CD8-positive, alpha-beta memory T cell (primary cell): ENCODE measurements around the gene SLC34A1. TPM values are rescaled to one million over a fixed set of nuclear protein-coding genes. Genes with fewer than 3 reads are reported as not detected.
A peak's percentile ranks its signal among the peaks of the same experiment; 100 is the strongest.
"Not testable (repeated sequence)": the region's sequence is repeated elsewhere in the genome, so short reads cannot be mapped to it uniquely, and the experiment has no call there.

ENCODE experiments used
- CTCF ChIA-PET: fragments of 350-600 bp; sonication (Branson Sonifier 250); formaldehyde crosslinking; loops from one replicate; lab custom pipeline; 2021; ENCODE audit warnings: antibody characterized with exemption; lab: Charles Lee
- POLR2A ChIA-PET: fragments of 350-600 bp; sonication (Branson Sonifier 250); formaldehyde crosslinking; loops from one replicate; lab custom pipeline; 2021; ENCODE audit warnings: antibody characterized with exemption; lab: Charles Lee
- DNase-seq, 5 donors: peaks; one replicate each; pipeline versions ENCODE4 v3.0.0 to v3.0.0-alpha.2; 2020 to 2022; ENCODE audit warnings: mixed read lengths in 1 of 5
- H3K27ac ChIP-seq: one replicate; pipeline ENCODE4 v1.7.0; 2013; ENCODE audit warnings: low read depth, mild to moderate bottlenecking, low read length, moderate library complexity
- H3K27me3 ChIP-seq: 2 replicates; pipeline ENCODE4 v1.7.0; 2013; ENCODE audit warnings: low read length, mild to moderate bottlenecking; ENCODE audit not compliant: insufficient read depth, poor library complexity, severe bottlenecking
- H3K36me3 ChIP-seq: 2 replicates; pipeline ENCODE4 v1.7.0; 2013; ENCODE audit warnings: mild to moderate bottlenecking, low read length, moderate library complexity; ENCODE audit not compliant: insufficient read depth
- H3K4me1 ChIP-seq: 2 replicates; pipeline ENCODE4 v1.7.0; 2013; ENCODE audit warnings: mild to moderate bottlenecking, low read length, moderate library complexity; ENCODE audit not compliant: insufficient read depth
- H3K4me3 ChIP-seq: 2 replicates; pipeline ENCODE4 v1.7.0; 2013; ENCODE audit warnings: mild to moderate bottlenecking, low read length
- H3K9me3 ChIP-seq: 2 replicates; pipeline ENCODE4 v1.7.0; 2013; ENCODE audit warnings: mild to moderate bottlenecking, low read length
- H3K27ac Mint-ChIP-seq, 8 donors: one replicate each; pipeline ENCODE4 v1.8.0; 2020 to 2021; ENCODE audit warnings: mixed read lengths in 8 of 8, mild to moderate bottlenecking in 6 of 8, inconsistent platforms in 3 of 8, moderate library complexity in 3 of 8
- H3K27me3 Mint-ChIP-seq, 2 donors: one replicate each; pipeline ENCODE4 v1.8.0; 2020 to 2021; ENCODE audit warnings: mixed read lengths in 2 of 2, mild to moderate bottlenecking in 1 of 2, moderate library complexity in 1 of 2
- H3K36me3 Mint-ChIP-seq, 3 donors: one replicate each; pipeline ENCODE4 v1.8.0; 2020 to 2021; ENCODE audit warnings: mixed read lengths in 3 of 3, inconsistent platforms in 1 of 3, mild to moderate bottlenecking in 1 of 3
- H3K4me1 Mint-ChIP-seq, 3 donors: one replicate each; pipeline ENCODE4 v1.8.0; 2020 to 2021; ENCODE audit warnings: mixed read lengths in 3 of 3, inconsistent platforms in 1 of 3, mild to moderate bottlenecking in 1 of 3
- H3K4me3 Mint-ChIP-seq, 7 donors: one replicate each; pipeline ENCODE4 v1.8.0; 2020 to 2021; ENCODE audit warnings: mixed read lengths in 7 of 7, mild to moderate bottlenecking in 6 of 7, moderate library complexity in 4 of 7, inconsistent platforms in 2 of 7
- H3K9me3 Mint-ChIP-seq, 5 donors: one replicate each; pipeline ENCODE4 v1.8.0; 2020 to 2022; ENCODE audit warnings: mixed read lengths in 5 of 5, mild to moderate bottlenecking in 3 of 5, moderate library complexity in 2 of 5, inconsistent platforms in 1 of 5
- polyA plus RNA-seq: library from polyadenylated mRNA; unstranded; fragments of 300-500 nt; fragmentation: Illumina TruSeq; gene quantifications from one replicate; pipeline ENCODE4 v1.2.3, GENCODE V29; 2021
- total RNA-seq, 2 experiments: library from RNA; stranded (reverse); gene quantifications; one replicate each; pipeline ENCODE4 v1.2.3, GENCODE V29; 2021

Gene SLC34A1
- total and polyA plus RNA-seq, 3 experiments from 2014 or later: 0.09 to 0.17 TPM; not detected in 1

DNA sequence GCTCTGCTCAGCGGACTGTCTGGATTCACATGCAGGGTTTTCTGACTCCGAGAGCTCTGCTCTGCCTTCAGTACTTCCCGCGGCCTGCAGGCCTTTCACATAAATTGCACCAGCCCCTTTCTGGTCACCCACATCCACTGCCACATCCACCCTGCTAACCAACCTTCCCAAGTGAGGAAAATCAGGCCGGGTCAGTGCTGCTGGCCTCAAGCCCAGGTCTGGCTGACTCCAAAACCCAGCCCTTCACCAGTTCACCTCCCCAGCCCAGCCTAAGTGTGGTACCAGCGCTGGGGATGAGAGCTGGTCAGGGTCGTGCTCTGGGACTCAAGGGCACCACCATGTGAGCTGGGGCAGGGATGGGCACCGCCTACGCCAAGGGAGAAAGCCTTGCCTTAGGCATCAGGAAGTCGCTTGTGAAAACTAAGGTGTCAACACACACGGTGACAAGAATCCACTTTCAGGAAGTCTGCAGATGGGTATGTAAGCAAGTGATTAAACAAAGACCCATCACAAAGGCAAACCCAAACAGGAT is 45.1 kb upstream of the SLC34A1 start:
- Histone ChIP-seq H3K27me3 (no peaks in the 10 kb centered on the region), H3K36me3 (peaks cover 54% of the 10 kb centered on the region), H3K4me1 (peaks cover 12% of the 10 kb centered on the region), H3K9me3 (no peaks in the 10 kb centered on the region), H3K27ac (no peak overlapping the region), H3K4me3 (no peak overlapping the region)
- no peaks in the 10 kb centered on the region for H3K9me3 Mint-ChIP-seq
- ChIA-PET CTCF (interaction anchor here (1.1 kb wide), 1 partner anchor 52 kb away, joined by 4 read pairs; no protein-coding TSS in a partner anchor), POLR2A (no interaction called here)
- peaks cover 25 to 27% (median 26%) of the 10 kb centered on the region in 3 donors for H3K4me1 Mint-ChIP-seq
- DNase-seq: no peak
- H3K27me3 Mint-ChIP-seq: no peaks in the 10 kb centered on the region
- peaks cover 10 to 75% (median 25%) of the 10 kb centered on the region in 3 donors for H3K36me3 Mint-ChIP-seq
- peak overlapping the region in 3 of 7 donors; percentile 27 to 68 (median 49) for H3K4me3 Mint-ChIP-seq
- H3K27ac Mint-ChIP-seq: peak overlapping the region; percentile 41 to 91 (median 76)

DNA sequence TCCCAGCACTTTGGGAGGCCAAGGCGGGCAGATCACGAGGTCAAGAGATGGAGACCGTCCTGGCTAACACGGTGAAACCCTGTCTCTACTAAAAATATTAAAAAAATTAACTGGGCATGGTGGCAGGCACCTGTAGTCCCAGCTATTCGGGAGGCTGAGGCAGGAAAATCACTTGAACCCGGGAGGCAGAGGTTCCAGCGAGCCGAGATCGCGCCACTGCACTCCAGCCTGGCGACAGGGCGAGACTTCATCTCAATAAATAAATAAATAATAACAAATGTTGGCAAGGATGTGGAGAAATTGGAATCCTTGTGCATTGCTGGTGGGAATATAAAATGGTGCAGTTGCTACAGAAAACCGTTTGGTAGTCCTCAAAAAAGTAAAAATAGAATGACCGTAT is 41.2 kb upstream of the SLC34A1 start:
- H3K27ac Mint-ChIP-seq, H3K27ac ChIP-seq, H3K27me3 Mint-ChIP-seq, H3K9me3 Mint-ChIP-seq, H3K4me3 ChIP-seq, DNase-seq, H3K4me3 Mint-ChIP-seq, H3K9me3 ChIP-seq, H3K27me3 ChIP-seq, CTCF ChIA-PET: not testable (repeated sequence)
- H3K36me3 ChIP-seq: peaks cover 20% of the 10 kb centered on the region
- POLR2A ChIA-PET: interaction anchor here (0.6 to 0.8 kb wide), 2 partner anchors 66 to 197 kb away, joined by 3 to 4 read pairs; partner anchors contain the start of gene F12
- peaks cover 21% of the 10 kb centered on the region for H3K4me1 ChIP-seq
- Mint-ChIP-seq H3K36me3 (peaks cover 10 to 65% (median 16%) of the 10 kb centered on the region in 3 donors), H3K4me1 (peaks cover 38 to 56% (median 46%) of the 10 kb centered on the region in 3 donors)

DNA sequence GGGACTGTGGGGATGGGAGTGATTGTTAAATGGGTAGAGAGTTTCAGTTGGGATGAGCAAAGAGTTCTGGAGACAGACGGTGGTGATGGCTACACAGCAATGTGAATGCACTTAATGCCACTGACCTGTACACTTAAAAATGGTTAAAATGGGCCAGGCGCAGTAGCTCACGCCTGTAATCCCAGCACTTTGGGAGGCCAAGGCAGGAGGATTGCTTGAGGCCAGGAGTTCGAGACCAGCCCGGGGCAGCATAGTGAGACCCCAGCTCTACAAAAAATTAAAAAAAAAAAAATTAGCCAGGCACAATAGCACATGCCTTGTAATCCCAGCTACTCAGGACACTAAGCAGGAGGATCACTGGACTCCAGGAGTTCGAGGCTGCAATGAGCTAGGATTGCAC is 40.5 kb upstream of the SLC34A1 start:
- Mint-ChIP-seq H3K27ac (peak overlapping the region in 2 of 8 donors; percentile 0 to 74), H3K4me3 (peak overlapping the region in 1 of 7 donors; percentile 27), H3K4me1 (peaks cover 38 to 55% (median 46%) of the 10 kb centered on the region in 3 donors)

DNA sequence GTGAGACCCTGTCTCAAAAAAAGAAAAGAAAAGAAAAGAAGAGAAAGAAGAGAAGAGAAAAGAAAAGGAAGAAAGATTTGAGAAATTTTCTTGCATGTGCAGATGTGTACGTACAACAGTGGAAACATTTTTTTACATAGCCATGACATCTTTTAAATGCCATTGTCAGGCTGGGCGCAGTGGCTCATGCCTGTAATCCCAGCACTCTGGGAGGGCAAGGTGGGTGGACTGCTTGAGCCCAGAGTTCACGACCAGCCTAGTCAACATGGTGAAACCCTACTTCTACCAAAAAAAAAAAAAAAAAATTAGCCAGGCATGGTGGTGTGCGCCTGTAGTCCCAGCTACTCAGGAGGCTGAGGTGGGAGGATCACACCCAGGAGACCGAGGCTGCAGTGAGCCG is 39.3 kb upstream of the SLC34A1 start:
- Mint-ChIP-seq H3K4me1 (peaks cover 40 to 55% (median 50%) of the 10 kb centered on the region in 3 donors), H3K36me3 (peaks cover 3 to 59% (median 10%) of the 10 kb centered on the region in 3 donors), H3K4me3 (no peak overlapping the region), H3K27me3 (no peaks in the 10 kb centered on the region), H3K9me3 (no peaks in the 10 kb centered on the region), H3K27ac (peak overlapping the region in 1 of 8 donors; percentile 21)
- Histone ChIP-seq H3K9me3 (no peaks in the 10 kb centered on the region), H3K4me3 (no peak overlapping the region), H3K27ac (no peak overlapping the region), H3K36me3 (peaks cover 14% of the 10 kb centered on the region), H3K4me1 (peaks cover 22% of the 10 kb centered on the region), H3K27me3 (no peaks in the 10 kb centered on the region)
- ChIA-PET POLR2A (interaction anchor here (0.7 kb wide), 1 partner anchor 255 kb away, joined by 3 read pairs; no protein-coding TSS in a partner anchor), CTCF (interaction anchor here (3.4 kb wide), 1 partner anchor 26 kb away, joined by 13 read pairs; no protein-coding TSS in a partner anchor)
- DNase-seq: no peak

More for the DNA sequence above, 40.5 kb upstream of the SLC34A1 start:
- no peak overlapping the region for H3K4me3 ChIP-seq
- no peaks in the 10 kb centered on the region for H3K9me3 ChIP-seq
- H3K27me3 ChIP-seq: no peaks in the 10 kb centered on the region
- no peak for DNase-seq
- H3K4me1 ChIP-seq: peaks cover 22% of the 10 kb centered on the region
- H3K27me3 Mint-ChIP-seq: no peaks in the 10 kb centered on the region
- no peak overlapping the region for H3K27ac ChIP-seq
- H3K36me3 Mint-ChIP-seq: peaks cover 10 to 59% (median 16%) of the 10 kb centered on the region in 3 donors
- ChIA-PET POLR2A (interaction anchor here (0.5 kb wide), 1 partner anchor 71 kb away, joined by 3 read pairs; no protein-coding TSS in a partner anchor), CTCF (interaction anchor here (0.7 to 3.4 kb wide), 2 partner anchors 25 to 27 kb away, joined by 3 to 13 read pairs; no protein-coding TSS in a partner anchor)
- H3K36me3 ChIP-seq: peaks cover 13% of the 10 kb centered on the region
- no peaks in the 10 kb centered on the region for H3K9me3 Mint-ChIP-seq

DNA sequence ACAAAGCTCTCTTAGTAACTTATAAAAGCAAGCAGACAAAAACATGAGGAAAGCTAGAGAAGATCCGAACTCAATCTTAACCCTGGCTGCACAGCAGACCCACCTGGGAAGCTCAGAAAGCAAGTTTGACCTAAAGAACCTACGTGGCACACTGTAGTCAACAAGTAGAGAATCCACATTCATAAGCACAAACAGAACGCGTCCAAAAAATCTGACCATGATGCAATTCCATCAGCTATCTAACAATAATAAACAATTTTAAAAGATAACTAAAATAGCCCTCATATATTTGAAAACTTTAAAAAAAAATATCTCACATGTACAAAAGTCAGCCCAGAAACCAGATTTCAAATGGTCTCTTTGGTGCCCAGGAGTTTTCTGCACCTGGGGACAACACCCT is 37.4 kb upstream of the SLC34A1 start:
- ChIA-PET POLR2A (interaction anchor here (0.6 kb wide), 1 partner anchor 37 kb away, joined by 3 read pairs; no protein-coding TSS in a partner anchor), CTCF (interaction anchor here (0.8 to 3.4 kb wide), 4 partner anchors 24 to 154 kb away, joined by 3 to 13 read pairs (median 4); no protein-coding TSS in a partner anchor)
- H3K27me3 ChIP-seq: no peaks in the 10 kb centered on the region
- no peak overlapping the region for H3K27ac ChIP-seq
- Mint-ChIP-seq H3K4me1 (peaks cover 49 to 67% (median 58%) of the 10 kb centered on the region in 3 donors), H3K9me3 (no peaks in the 10 kb centered on the region), H3K27me3 (no peaks in the 10 kb centered on the region), H3K27ac (peak overlapping the region in 6 of 8 donors; percentile 22 to 69 (median 46)), H3K36me3 (peaks cover 0 to 64% (median under 1%) of the 10 kb centered on the region in 3 donors), H3K4me3 (peak overlapping the region in 4 of 7 donors; percentile 5 to 76 (median 18))
- H3K4me3 ChIP-seq: no peak overlapping the region
- peaks cover 17% of the 10 kb centered on the region for H3K36me3 ChIP-seq
- peaks cover 35% of the 10 kb centered on the region for H3K4me1 ChIP-seq
- no peak for DNase-seq
- H3K9me3 ChIP-seq: no peaks in the 10 kb centered on the region

DNA sequence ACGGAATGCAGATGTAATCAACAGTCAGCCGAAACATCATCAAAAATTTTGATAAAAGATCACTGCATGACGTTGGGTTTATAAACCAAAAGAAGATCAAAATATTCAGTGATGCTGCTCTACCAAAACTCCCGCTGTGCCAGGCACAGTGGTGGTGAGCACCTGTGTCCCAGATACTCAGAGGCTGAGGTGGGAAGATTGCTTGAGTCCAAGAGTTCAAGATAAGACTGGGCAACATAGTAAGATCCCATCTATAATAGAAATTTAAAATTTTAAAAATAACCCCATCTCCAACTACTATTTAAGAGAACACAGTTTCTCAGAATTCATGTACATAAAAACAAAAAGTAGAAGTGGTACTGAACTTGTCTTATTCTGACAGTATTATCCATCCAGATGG is 36.5 kb upstream of the SLC34A1 start:
- Histone ChIP-seq H3K36me3 (peaks cover 17% of the 10 kb centered on the region), H3K4me3 (no peak overlapping the region), H3K27me3 (no peaks in the 10 kb centered on the region), H3K9me3 (no peaks in the 10 kb centered on the region), H3K27ac (no peak overlapping the region), H3K4me1 (peaks cover 40% of the 10 kb centered on the region)
- no peaks in the 10 kb centered on the region for H3K9me3 Mint-ChIP-seq
- ChIA-PET CTCF (no interaction called here), POLR2A (no interaction called here)
- peak overlapping the region in 3 of 7 donors; percentile 5 to 76 (median 24) for H3K4me3 Mint-ChIP-seq
- peak overlapping the region in 3 of 8 donors; percentile 3 to 55 (median 26) for H3K27ac Mint-ChIP-seq
- no peaks in the 10 kb centered on the region for H3K27me3 Mint-ChIP-seq
- H3K4me1 Mint-ChIP-seq: peaks cover 51 to 69% (median 61%) of the 10 kb centered on the region in 3 donors
- H3K36me3 Mint-ChIP-seq: peaks cover 0 to 60% (median 0%) of the 10 kb centered on the region in 3 donors
- DNase-seq: no peak

DNA sequence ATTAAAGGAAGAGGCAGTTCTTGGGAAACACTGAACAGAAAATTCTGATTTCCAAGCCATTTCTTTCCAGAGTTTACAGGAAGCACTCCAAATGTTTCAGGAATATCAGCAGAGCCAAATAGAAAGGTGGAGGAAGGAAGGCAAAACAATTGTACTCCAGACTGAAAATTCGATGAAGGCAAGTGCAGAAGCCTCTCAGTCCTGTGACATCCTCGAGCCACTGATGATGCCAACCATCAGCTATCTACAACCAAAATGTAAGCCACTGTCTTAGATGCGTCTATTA is 34.9 kb upstream of the SLC34A1 start:
- POLR2A ChIA-PET: interaction anchor here (1.8 kb wide), 1 partner anchor 11 kb away, joined by 5 read pairs; no protein-coding TSS in a partner anchor
- H3K4me1 ChIP-seq: peaks cover 40% of the 10 kb centered on the region
- peak overlapping the region in 7 of 8 donors; percentile 17 to 100 (median 58) for H3K27ac Mint-ChIP-seq
- no peak overlapping the region for H3K27ac ChIP-seq
- peaks cover 0 to 53% (median 0%) of the 10 kb centered on the region in 3 donors for H3K36me3 Mint-ChIP-seq
- H3K4me3 Mint-ChIP-seq: peak overlapping the region; percentile 30 to 100 (median 97)
- no peaks in the 10 kb centered on the region for H3K27me3 Mint-ChIP-seq
- H3K9me3 ChIP-seq: no peaks in the 10 kb centered on the region
- CTCF ChIA-PET: interaction anchor here (0.9 to 6.0 kb wide), 2 partner anchors 40 to 54 kb away, joined by 3 to 37 read pairs; no protein-coding TSS in a partner anchor
- peaks cover 47 to 68% (median 56%) of the 10 kb centered on the region in 3 donors for H3K4me1 Mint-ChIP-seq
- H3K27me3 ChIP-seq: no peaks in the 10 kb centered on the region
- no peak overlapping the region for H3K4me3 ChIP-seq
- peaks cover 17% of the 10 kb centered on the region for H3K36me3 ChIP-seq
- no peaks in the 10 kb centered on the region for H3K9me3 Mint-ChIP-seq
- DNase-seq: no peak
